Colonic mucosa (tissue), 4 donors: ENCODE data around the gene HIP1. TPM values are rescaled to one million over a fixed set of nuclear protein-coding genes. Genes with fewer than 3 reads are reported as not detected.
"Not testable (repeated sequence)": the region's sequence is repeated elsewhere in the genome, so short reads cannot be mapped to it uniquely, and the experiment has no call there.

Experiments used
- DNase-seq: peaks from one replicate; pipeline ENCODE4 v3.0.0-alpha.2; 2020
- H3K27ac ChIP-seq: fragments of 200-600 bp; one replicate; pipeline ENCODE4 v1.8.0; 2021
- H3K27me3 ChIP-seq: fragments of 200-600 bp; one replicate; pipeline ENCODE4 v1.8.0; 2021
- H3K36me3 ChIP-seq: fragments of 200-600 bp; one replicate; pipeline ENCODE4 v1.8.0; 2021
- H3K4me1 ChIP-seq: fragments of 200-600 bp; one replicate; pipeline ENCODE4 v1.8.0; 2021; ENCODE audit warnings: mild to moderate bottlenecking
- H3K4me3 ChIP-seq: fragments of 200-600 bp; one replicate; pipeline ENCODE4 v1.8.0; 2021
- H3K9ac ChIP-seq, 2 donors: one replicate each; pipeline ENCODE4 v1.7.0; 2013; ENCODE audit warnings: control low read depth in 2 of 2, low read depth in 2 of 2, low read length in 2 of 2
- H3K9me3 ChIP-seq: fragments of 200-600 bp; one replicate; pipeline ENCODE4 v1.8.0; 2021
- CTCF ChIP-seq: fragments of 200-600 bp; IDR thresholded peaks from one replicate; pipeline ENCODE4 v1.8.0; 2022; ENCODE audit warnings: antibody characterized with exemption, mild to moderate bottlenecking
- intact Hi-C: fragments of 100-400 bp; cut with DNase I; formaldehyde crosslinking; loops from one replicate; pipeline ENCODE4 v1.14.1; 2022
- total RNA-seq, 2 donors: library from RNA; stranded (reverse); fragmentation: NEBNext Ultra II Directional in 1 of 2; extraction: Animal tissue kit (Norgen Biotek cat#: 25700) in 1 of 2; gene quantifications; one replicate each; pipeline ENCODE4 v1.2.1, GENCODE V29; 2021
- donor health status: healthy.
- donor health status: DM: no; HTN: no; CAD: no.
- donor health status: DM: no; HTN: no; CAD: no.

HIP1 gene
- total RNA-seq, 2 donors from 2014 or later: 4.8 to 5.5 TPM

GRCh38 chr7:75698358-75698757, 40.4 kb downstream of the HIP1 start:
- Histone ChIP-seq H3K9me3 (no peaks in the 10 kb centered on the region), H3K36me3 (no peaks in the 10 kb centered on the region), H3K27ac (no peak overlapping the region), H3K9ac (no peak overlapping the region), H3K4me1 (no peaks in the 10 kb centered on the region), H3K27me3 (no peaks in the 10 kb centered on the region), H3K4me3 (no peak overlapping the region)
- intact Hi-C loops: no loop called here
- no peak for TF ChIP-seq CTCF
- no peak for DNase-seq

GRCh38 chr7:75696263-75697037, 42.3 kb downstream of the HIP1 start:
- TF ChIP-seq CTCF: no peak
- H3K9ac ChIP-seq: no peak overlapping the region
- no peak overlapping the region for H3K4me3 ChIP-seq
- no peak for DNase-seq
- no peaks in the 10 kb centered on the region for H3K9me3 ChIP-seq
- no peaks in the 10 kb centered on the region for H3K27me3 ChIP-seq
- intact Hi-C loops: no loop called here
- no peaks in the 10 kb centered on the region for H3K4me1 ChIP-seq
- no peaks in the 10 kb centered on the region for H3K36me3 ChIP-seq
- H3K27ac ChIP-seq: no peak overlapping the region

- intact Hi-C loops: no loop called here
- H3K27me3 ChIP-seq: no peaks in the 10 kb centered on the region
- DNase-seq: no peak
- no peak overlapping the region for H3K9ac ChIP-seq
- H3K27ac ChIP-seq: no peak overlapping the region
- H3K4me3 ChIP-seq: no peak overlapping the region
- no peak for TF ChIP-seq CTCF
- H3K9me3 ChIP-seq: no peaks in the 10 kb centered on the region
- H3K36me3 ChIP-seq: no peaks in the 10 kb centered on the region
- H3K4me1 ChIP-seq: no peaks in the 10 kb centered on the region
These were observed 43.9 kb downstream of the HIP1 start for GRCh38 chr7:75694638-75695399.

DNA sequence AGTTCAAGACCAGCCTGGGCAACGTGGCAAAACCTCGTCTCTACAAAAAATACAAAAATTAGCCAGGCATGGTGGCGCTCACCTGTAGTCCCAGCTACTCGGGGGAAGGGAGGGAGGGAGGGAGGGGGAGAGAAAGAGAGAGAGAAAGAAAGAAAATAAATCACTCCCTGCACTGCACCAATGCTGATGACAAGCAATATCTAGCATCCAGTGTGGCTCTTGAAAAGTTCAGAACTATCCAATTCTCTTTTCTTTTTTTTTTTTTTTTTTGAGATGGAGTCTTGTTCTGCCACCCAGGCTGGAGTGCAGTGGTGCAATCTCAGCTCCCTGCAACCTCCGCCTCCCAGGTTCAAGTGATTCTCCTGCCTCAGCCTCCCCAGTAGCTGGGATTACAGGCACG, 45.1 kb downstream of the HIP1 start:
- H3K9me3 ChIP-seq, H3K27me3 ChIP-seq, H3K36me3 ChIP-seq, H3K4me1 ChIP-seq, DNase-seq, H3K9ac ChIP-seq, H3K27ac ChIP-seq, intact Hi-C loops, H3K4me3 ChIP-seq: not testable (repeated sequence)

DNA sequence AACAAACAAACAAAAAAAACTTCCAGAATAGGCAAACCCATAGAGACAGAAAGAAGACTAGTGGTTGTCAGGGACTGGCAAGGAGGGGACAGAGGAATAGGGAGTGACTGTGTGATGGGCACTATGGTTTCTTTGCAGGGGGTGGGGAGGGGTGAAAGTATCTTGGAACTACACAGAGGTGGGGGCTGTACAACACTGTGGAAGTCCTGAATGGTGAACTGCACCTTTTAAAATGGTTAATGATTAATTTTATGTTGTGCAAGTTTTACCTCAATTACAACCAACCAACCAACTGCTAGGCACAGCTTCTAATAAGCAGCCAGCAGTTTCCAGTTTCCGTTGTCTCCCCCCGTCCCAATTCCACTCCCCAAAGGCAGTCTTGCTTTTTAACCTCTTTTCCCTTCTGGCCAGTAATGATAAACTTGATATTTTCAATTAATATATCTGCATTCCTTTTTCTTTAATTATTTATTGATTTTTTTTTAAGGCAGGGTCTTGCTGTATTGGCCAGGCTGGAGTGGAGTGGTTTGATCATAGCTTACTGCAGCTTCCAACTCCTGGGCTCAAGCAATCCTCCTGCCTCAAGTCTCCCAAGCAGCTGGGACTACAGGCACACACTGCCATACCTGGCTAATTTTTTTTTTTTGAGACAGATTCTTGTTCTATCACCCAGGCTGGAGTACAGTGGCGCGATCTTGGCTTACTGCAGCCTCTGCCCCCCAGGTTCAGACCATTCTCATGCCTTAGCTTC, 46.8 kb downstream of the HIP1 start:
- TF ChIP-seq CTCF: no peak
- Histone ChIP-seq H3K36me3 (no peaks in the 10 kb centered on the region), H3K27me3 (no peaks in the 10 kb centered on the region), H3K9ac (no peak overlapping the region), H3K27ac (no peak overlapping the region), H3K4me3 (no peak overlapping the region), H3K9me3 (no peaks in the 10 kb centered on the region), H3K4me1 (no peaks in the 10 kb centered on the region)
- intact Hi-C loops: no loop called here
- no peak for DNase-seq
